A673 (cell line): ENCODE data around the gene PCNT. TPM values are rescaled to one million over a fixed set of nuclear protein-coding genes. Genes with fewer than 3 reads are reported as not detected.
"Not testable (repeated sequence)": the region's sequence is repeated elsewhere in the genome, so short reads cannot be mapped to it uniquely, and the experiment has no call there.

Experiments used
- BruUV-seq: library from RNA; stranded (reverse); fragments of 400-500 nt; replicated peaks from 2 replicates; lab custom pipeline; 2021; lab: Mats Ljungman, UMichigan
- CTCF ChIA-PET: fragments of 300-600 bp; sonication (Branson Sonifier 250); formaldehyde crosslinking; loops from one replicate; lab custom pipeline; 2022; ENCODE audit warnings: antibody characterized with exemption; lab: Charles Lee
- POLR2A ChIA-PET: fragments of 300-600 bp; sonication (Branson Sonifier 250); formaldehyde crosslinking; loops from one replicate; lab custom pipeline; 2022; ENCODE audit warnings: antibody characterized with exemption; ENCODE audit not compliant: low non-redundant PET; lab: Charles Lee
- DNase-seq: peaks from one replicate; pipeline ENCODE4 v3.0.0-alpha.2; 2015; ENCODE audit warnings: low spot score
- H3K27ac ChIP-seq: fragments of 200-600 bp; sonication (generic); 2 replicates; pipeline ENCODE4 v1.5.1; 2016; ENCODE audit warnings: mixed run types, low read depth, mild to moderate bottlenecking, mixed read lengths, antibody characterized with exemption, low read length; ENCODE audit not compliant: poor library complexity, severe bottlenecking
- H3K27me3 ChIP-seq: fragments of 200-600 bp; sonication (generic); replicated peaks from 2 replicates; pipeline ENCODE4 v1.6.1; 2017; ENCODE audit warnings: mixed run types, low read depth, mild to moderate bottlenecking, mixed read lengths, antibody characterized with exemption, low read length; ENCODE audit not compliant: insufficient read depth, poor library complexity
- H3K36me3 ChIP-seq: fragments of 200-600 bp; sonication (generic); 2 replicates; pipeline ENCODE4 v1.6.1; 2016; ENCODE audit warnings: mixed run types, mild to moderate bottlenecking, mixed read lengths, antibody characterized with exemption, low read length; ENCODE audit not compliant: insufficient read depth, poor library complexity, severe bottlenecking
- H3K4me1 ChIP-seq: fragments of 200-600 bp; sonication (generic); 2 replicates; pipeline ENCODE4 v1.6.1; 2017; ENCODE audit warnings: mixed run types, mild to moderate bottlenecking, mixed read lengths, antibody characterized with exemption, low read length; ENCODE audit not compliant: insufficient read depth, poor library complexity, severe bottlenecking
- H3K4me3 ChIP-seq: fragments of 200-600 bp; sonication (generic); 2 replicates; pipeline ENCODE4 v1.5.1; 2016; ENCODE audit warnings: low read depth, mixed run types, mild to moderate bottlenecking, mixed read lengths, low read length; ENCODE audit not compliant: poor library complexity, severe bottlenecking
- H3K9me3 ChIP-seq: fragments of 200-600 bp; sonication (generic); 2 replicates; pipeline ENCODE4 v1.6.1; 2016; ENCODE audit warnings: mixed run types, low read depth, mild to moderate bottlenecking, mixed read lengths, antibody characterized with exemption, low read length; ENCODE audit not compliant: poor library complexity, severe bottlenecking
- EZH2 ChIP-seq: fragments of 200-600 bp; sonication (generic); IDR thresholded peaks from 2 replicates; pipeline ENCODE4 v1.6.1; 2017; ENCODE audit warnings: borderline replicate concordance, low read depth, mild to moderate bottlenecking, mixed read lengths, antibody characterized with exemption, low read length; ENCODE audit not compliant: poor library complexity, severe bottlenecking
- intact Hi-C: fragments of 100-400 bp; cut with micrococcal nuclease; formaldehyde crosslinking; loops from one replicate; pipeline ENCODE4 v1.10.0; 2022; ENCODE audit not compliant: unreplicated experiment
- total RNA-seq: library from RNA; stranded (reverse); gene quantifications from 2 replicates; pipeline ENCODE4 v1.2.3, GENCODE V29; 2021
- TF ChIP-seq, protein P1 (sequence below): fragments of 300-800, 200-600 bp; sonication (generic); conservative IDR thresholded peaks from 2 replicates; pipeline ENCODE4 v1.5.1; 2017; ENCODE audit warnings: low read depth, mild to moderate bottlenecking, antibody characterized with exemption, low read length, moderate library complexity, mixed read lengths

The PCNT gene
- total RNA-seq, 1 experiment from 2014 or later: 66.4 TPM

DNA sequence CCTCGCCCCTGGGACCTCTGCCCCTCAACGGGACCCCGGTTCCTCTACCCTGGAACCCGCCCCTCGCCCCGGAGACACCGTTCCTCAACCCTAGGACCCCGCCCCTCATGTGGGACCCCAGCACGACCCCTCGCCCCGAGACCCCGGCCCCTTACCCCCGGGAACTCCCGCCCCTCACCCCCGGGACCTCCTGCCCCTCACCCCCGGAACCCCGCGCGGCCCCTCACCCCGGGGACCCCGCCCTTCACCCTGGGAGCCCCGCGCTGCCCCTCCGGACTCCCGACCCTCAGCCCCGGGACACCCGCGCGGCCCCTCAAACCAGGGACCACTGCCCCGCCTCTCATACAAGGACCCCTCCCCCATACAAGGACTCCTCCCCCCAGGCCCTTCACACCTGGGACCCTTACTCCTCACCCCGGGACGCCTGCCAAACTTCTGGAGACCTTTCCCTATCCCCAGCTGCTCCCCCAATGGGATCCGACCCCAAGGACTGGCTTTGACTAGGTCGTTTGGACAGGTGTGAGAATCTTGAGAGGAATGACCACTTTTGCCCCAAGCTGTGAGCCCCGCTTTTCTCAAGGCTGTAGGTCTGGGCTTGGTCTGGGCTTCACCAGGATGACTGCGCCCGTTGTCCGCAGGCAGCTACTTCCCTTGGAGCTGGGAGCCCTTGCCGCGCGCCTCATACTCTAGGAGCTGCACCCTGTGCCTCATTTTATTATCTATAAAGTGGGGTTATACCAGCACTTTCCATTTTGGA, 135.6 kb downstream of the PCNT start:
- no peak for TF ChIP-seq EZH2
- TF ChIP-seq, protein P1, sequence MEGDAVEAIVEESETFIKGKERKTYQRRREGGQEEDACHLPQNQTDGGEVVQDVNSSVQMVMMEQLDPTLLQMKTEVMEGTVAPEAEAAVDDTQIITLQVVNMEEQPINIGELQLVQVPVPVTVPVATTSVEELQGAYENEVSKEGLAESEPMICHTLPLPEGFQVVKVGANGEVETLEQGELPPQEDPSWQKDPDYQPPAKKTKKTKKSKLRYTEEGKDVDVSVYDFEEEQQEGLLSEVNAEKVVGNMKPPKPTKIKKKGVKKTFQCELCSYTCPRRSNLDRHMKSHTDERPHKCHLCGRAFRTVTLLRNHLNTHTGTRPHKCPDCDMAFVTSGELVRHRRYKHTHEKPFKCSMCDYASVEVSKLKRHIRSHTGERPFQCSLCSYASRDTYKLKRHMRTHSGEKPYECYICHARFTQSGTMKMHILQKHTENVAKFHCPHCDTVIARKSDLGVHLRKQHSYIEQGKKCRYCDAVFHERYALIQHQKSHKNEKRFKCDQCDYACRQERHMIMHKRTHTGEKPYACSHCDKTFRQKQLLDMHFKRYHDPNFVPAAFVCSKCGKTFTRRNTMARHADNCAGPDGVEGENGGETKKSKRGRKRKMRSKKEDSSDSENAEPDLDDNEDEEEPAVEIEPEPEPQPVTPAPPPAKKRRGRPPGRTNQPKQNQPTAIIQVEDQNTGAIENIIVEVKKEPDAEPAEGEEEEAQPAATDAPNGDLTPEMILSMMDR: no peak
- H3K36me3 ChIP-seq: peaks cover 12% of the 10 kb centered on the region
- no TSS peak for BruUV-seq
- peaks cover 29% of the 10 kb centered on the region for H3K4me1 ChIP-seq
- DNase-seq: peak; percentile 15
- peak overlapping the region; percentile 97 for H3K4me3 ChIP-seq
- ChIA-PET POLR2A (interaction anchor here (0.7 kb wide), 1 partner anchor 62 kb away, joined by 5 read pairs; no protein-coding TSS in a partner anchor), CTCF (no interaction called here)
- H3K27ac ChIP-seq: peak overlapping the region; percentile 93
- intact Hi-C loops: no loop called here
- no peaks in the 10 kb centered on the region for H3K9me3 ChIP-seq
- H3K27me3 ChIP-seq: no peaks in the 10 kb centered on the region

DNA sequence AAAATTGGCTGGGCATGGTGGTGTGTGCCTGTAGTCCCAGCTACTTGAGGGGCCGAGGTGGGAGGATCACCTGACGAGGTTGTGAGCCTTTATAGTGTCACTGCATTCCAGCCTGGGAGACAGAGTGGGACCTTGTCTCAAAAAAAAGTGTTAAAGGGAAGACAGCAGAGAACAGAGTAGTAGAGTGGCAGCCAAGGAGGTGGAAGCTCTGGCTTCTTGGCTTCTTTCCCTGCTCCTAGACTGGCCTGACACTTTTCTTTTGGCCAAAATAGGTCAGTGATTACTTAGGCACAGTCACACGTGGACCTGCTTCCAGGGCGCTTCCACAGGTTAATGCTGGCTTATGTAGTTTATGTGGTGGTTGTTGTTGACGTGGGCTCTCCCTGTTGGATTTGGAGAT, 138.0 kb downstream of the PCNT start:
- peaks cover 16% of the 10 kb centered on the region for H3K4me1 ChIP-seq
- POLR2A ChIA-PET: no interaction called here

DNA sequence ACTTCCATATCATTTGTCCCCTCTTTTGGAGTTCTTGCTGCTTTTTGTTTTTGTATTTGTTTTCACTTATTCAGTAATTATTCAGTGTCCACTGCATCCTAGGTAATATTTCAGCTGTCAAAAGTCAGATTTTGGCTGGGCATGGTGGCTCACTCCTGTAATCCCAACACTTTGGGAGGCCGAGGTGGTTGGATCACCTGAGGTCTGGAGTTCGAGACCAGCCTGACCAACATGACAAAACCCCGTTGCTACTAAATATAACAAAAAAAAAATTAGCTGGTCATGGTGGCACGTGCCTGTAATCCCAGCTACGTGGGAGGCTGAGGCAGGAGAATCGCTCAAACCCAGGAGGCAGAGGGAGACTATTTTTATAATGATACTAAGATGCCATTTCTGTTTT, 141.2 kb downstream of the PCNT start:
- H3K9me3 ChIP-seq, H3K4me3 ChIP-seq, POLR2A ChIA-PET, H3K4me1 ChIP-seq, intact Hi-C loops, H3K27ac ChIP-seq, BruUV-seq, DNase-seq, H3K27me3 ChIP-seq, H3K36me3 ChIP-seq: not testable (repeated sequence)
- CTCF ChIA-PET: interaction anchor here (0.6 kb wide), 1 partner anchor 813 kb away, joined by 4 read pairs; no protein-coding TSS in a partner anchor

More for the DNA sequence above, 138.0 kb downstream of the PCNT start:
- CTCF ChIA-PET: no interaction called here
- Histone ChIP-seq H3K27ac (no peak overlapping the region), H3K36me3 (peaks cover 4% of the 10 kb centered on the region), H3K4me3 (no peak overlapping the region), H3K27me3 (no peaks in the 10 kb centered on the region), H3K9me3 (no peaks in the 10 kb centered on the region)
- no peak for TF ChIP-seq EZH2
- TF ChIP-seq, protein P1: no peak
- DNase-seq: no peak
- no TSS peak for BruUV-seq
- intact Hi-C loops: no loop called here
